ENCODE results near the gene PRIM2. TPM values are rescaled to one million over a fixed set of nuclear protein-coding genes. Genes with fewer than 3 reads are reported as not detected.
"Not testable (repeated sequence)": the region's sequence is repeated elsewhere in the genome, so short reads cannot be mapped to it uniquely, and the experiment has no call there.

The PRIM2 gene
- total and polyA plus RNA-seq, 2 donors (not counting 1 experiment from before 2014, with no cell fraction given), result 28.0 to 59.9 TPM

DNA sequence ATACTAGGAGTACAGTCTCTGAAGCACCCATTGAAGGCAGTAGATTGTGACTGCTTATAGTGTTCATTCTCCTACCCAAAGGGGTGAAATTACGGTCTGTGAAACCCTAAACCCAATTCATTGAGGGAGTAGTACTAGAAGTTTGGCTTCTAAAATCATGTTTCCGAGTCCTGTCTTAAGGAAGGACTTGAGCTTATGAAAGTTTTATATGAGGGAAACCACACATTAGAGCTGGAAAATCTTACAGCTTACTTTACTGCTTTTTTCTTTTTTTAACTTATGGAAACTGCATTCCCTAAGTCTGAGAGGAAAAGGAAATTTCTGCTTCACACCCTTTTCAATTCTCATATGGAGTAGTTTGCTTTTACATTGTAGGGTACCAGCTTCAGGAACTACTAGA is 38.4 kb upstream of the PRIM2 start:
- Histone ChIP-seq H3K4me2 (ENCODE audit: extremely low read depth, insufficient read depth, low read length) (no peak overlapping the region), H2AFZ (ENCODE audit: low read length) (no peak overlapping the region), H3K27ac (ENCODE audit: insufficient read depth, low read length) (no peak overlapping the region), H3K9ac (ENCODE audit: insufficient read depth, low read length) (no peak overlapping the region), H3K36me3 (ENCODE audit: control insufficient read depth, insufficient read depth, low read length) (no peaks in the 10 kb centered on the region), H3K4me3 (replicated peaks in 1 of 4; ENCODE audit: control extremely low read depth in 1 of 4, insufficient read depth in 1 of 4, low read depth in 3 of 4, low read length in 4 of 4) (no peak overlapping the region), H3K9me3 (ENCODE audit: control insufficient read depth, insufficient read depth, low read depth, low read length) (no peaks in the 10 kb centered on the region), H4K20me1 (ENCODE audit: control insufficient read depth, extremely low read depth, insufficient read depth, low read length) (no peaks in the 10 kb centered on the region), H3K4me1 (ENCODE audit: control insufficient read depth, extremely low read depth, insufficient read depth, low read length) (no peaks in the 10 kb centered on the region), H3K79me2 (ENCODE audit: control insufficient read depth, insufficient read depth, low read length) (no peaks in the 10 kb centered on the region), H3K27me3 (ENCODE audit: control insufficient read depth, insufficient read depth, low read length) (no peaks in the 10 kb centered on the region)
- no peak for DNase-seq (ENCODE audit: low read depth in 2 of 2)
- TF ChIP-seq EZH2 (IDR thresholded peaks at IDR 0.05; ENCODE audit: low read length, missing control alignments), result no peak
- TF ChIP-seq CTCF (conservative IDR thresholded peaks at IDR 0.05 in 1 of 2, IDR thresholded peaks at IDR 0.05 in 1 of 2; ENCODE audit: low read depth in 1 of 2, low read length in 2 of 2), result no peak

GRCh38 chr6:57283106-57283505 is 34.3 kb upstream of the PRIM2 start:
- Histone ChIP-seq H3K79me2 (ENCODE audit: control insufficient read depth, insufficient read depth, low read length) (no peaks in the 10 kb centered on the region), H3K9ac (ENCODE audit: insufficient read depth, low read length) (no peak overlapping the region), H3K36me3 (ENCODE audit: control insufficient read depth, insufficient read depth, low read length) (no peaks in the 10 kb centered on the region), H4K20me1 (ENCODE audit: control insufficient read depth, extremely low read depth, insufficient read depth, low read length) (no peaks in the 10 kb centered on the region), H2AFZ (ENCODE audit: low read length) (no peak overlapping the region), H3K27ac (ENCODE audit: insufficient read depth, low read length) (no peak overlapping the region), H3K4me3 (replicated peaks in 1 of 4; ENCODE audit: control extremely low read depth in 1 of 4, insufficient read depth in 1 of 4, low read depth in 3 of 4, low read length in 4 of 4) (no peak overlapping the region), H3K4me2 (ENCODE audit: extremely low read depth, insufficient read depth, low read length) (no peak overlapping the region), H3K4me1 (ENCODE audit: control insufficient read depth, extremely low read depth, insufficient read depth, low read length) (no peaks in the 10 kb centered on the region), H3K9me3 (ENCODE audit: control insufficient read depth, insufficient read depth, low read depth, low read length) (no peaks in the 10 kb centered on the region), H3K27me3 (ENCODE audit: control insufficient read depth, insufficient read depth, low read length) (no peaks in the 10 kb centered on the region)
- TF ChIP-seq CTCF (conservative IDR thresholded peaks at IDR 0.05 in 1 of 2, IDR thresholded peaks at IDR 0.05 in 1 of 2; ENCODE audit: low read depth in 1 of 2, low read length in 2 of 2) (no peak), EZH2 (IDR thresholded peaks at IDR 0.05; ENCODE audit: low read length, missing control alignments) (no peak)
- no peak for DNase-seq (ENCODE audit: low read depth in 2 of 2)

DNA sequence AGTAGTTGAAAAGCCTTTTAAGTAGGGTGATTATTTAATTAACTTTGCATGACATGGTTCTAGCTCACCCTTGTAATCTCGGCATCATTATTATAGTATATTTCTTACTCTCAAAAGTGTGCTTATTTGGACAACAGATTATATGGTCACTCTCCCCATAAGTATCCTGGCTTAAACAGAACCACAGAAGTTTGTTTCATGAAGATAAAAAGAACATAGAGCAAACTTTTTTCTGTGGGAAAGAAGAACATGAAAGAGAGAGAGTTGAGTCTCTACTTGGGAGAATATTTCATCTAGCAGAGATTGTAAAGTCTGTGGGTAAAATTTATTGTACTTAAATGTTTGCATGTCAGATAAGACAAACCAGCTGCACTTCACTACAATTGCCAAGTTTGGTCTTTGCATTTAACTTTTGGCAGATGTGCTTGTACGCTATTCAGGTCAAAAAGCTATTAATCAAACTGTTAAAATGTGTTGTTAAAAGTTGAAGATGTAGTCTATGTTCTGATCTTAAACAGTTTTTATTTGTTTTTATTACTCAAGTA is 33.4 kb upstream of the PRIM2 start:
- TF ChIP-seq CTCF (conservative IDR thresholded peaks at IDR 0.05 in 1 of 2, IDR thresholded peaks at IDR 0.05 in 1 of 2; ENCODE audit: low read depth in 1 of 2, low read length in 2 of 2) (no peak), EZH2 (IDR thresholded peaks at IDR 0.05; ENCODE audit: low read length, missing control alignments) (no peak)
- no peaks in the 10 kb centered on the region for H3K79me2 ChIP-seq (ENCODE audit: control insufficient read depth, insufficient read depth, low read length)
- no peak overlapping the region for H3K27ac ChIP-seq (ENCODE audit: insufficient read depth, low read length)
- no peak overlapping the region for H3K9ac ChIP-seq (ENCODE audit: insufficient read depth, low read length)
- no peaks in the 10 kb centered on the region for H4K20me1 ChIP-seq (ENCODE audit: control insufficient read depth, extremely low read depth, insufficient read depth, low read length)
- H3K27me3 ChIP-seq (ENCODE audit: control insufficient read depth, insufficient read depth, low read length), result no peaks in the 10 kb centered on the region
- no peak overlapping the region for H3K4me2 ChIP-seq (ENCODE audit: extremely low read depth, insufficient read depth, low read length)
- no peaks in the 10 kb centered on the region for H3K9me3 ChIP-seq (ENCODE audit: control insufficient read depth, insufficient read depth, low read depth, low read length)
- peak; percentile 61 to 82 for DNase-seq (ENCODE audit: low read depth in 2 of 2)
- no peak overlapping the region for H2AFZ ChIP-seq (ENCODE audit: low read length)
- H3K36me3 ChIP-seq (ENCODE audit: control insufficient read depth, insufficient read depth, low read length), result no peaks in the 10 kb centered on the region
- no peaks in the 10 kb centered on the region for H3K4me1 ChIP-seq (ENCODE audit: control insufficient read depth, extremely low read depth, insufficient read depth, low read length)
- no peak overlapping the region for H3K4me3 ChIP-seq (replicated peaks in 1 of 4; ENCODE audit: control extremely low read depth in 1 of 4, insufficient read depth in 1 of 4, low read depth in 3 of 4, low read length in 4 of 4)

DNA sequence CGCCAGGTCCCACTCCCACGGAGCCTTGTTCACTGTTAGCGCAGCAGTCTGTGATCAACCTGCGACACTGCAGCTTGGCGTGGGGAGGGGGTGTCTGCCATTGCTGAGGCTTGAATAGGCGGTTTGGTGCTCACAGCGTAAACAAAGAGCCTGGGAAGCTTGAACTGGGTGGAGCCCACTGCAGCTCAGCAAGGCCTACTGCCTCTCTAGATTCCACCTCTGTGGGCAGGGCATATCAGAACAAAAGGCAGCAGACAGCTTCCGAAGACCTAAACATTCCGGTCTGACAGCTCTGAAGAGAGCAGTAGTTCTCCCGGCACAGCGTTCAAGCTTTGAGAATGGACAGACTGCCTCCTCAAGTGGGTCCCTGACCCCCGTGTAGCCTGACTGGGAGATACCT is 29.3 kb upstream of the PRIM2 start:
- not testable (repeated sequence) for H2AFZ ChIP-seq (ENCODE audit: low read length); H4K20me1 ChIP-seq (ENCODE audit: control insufficient read depth, extremely low read depth, insufficient read depth, low read length); DNase-seq (ENCODE audit: low read depth in 2 of 2); H3K9ac ChIP-seq (ENCODE audit: insufficient read depth, low read length); H3K27me3 ChIP-seq (ENCODE audit: control insufficient read depth, insufficient read depth, low read length); H3K9me3 ChIP-seq (ENCODE audit: control insufficient read depth, insufficient read depth, low read depth, low read length); H3K4me3 ChIP-seq (replicated peaks in 1 of 4; ENCODE audit: control extremely low read depth in 1 of 4, insufficient read depth in 1 of 4, low read depth in 3 of 4, low read length in 4 of 4); H3K79me2 ChIP-seq (ENCODE audit: control insufficient read depth, insufficient read depth, low read length); H3K36me3 ChIP-seq (ENCODE audit: control insufficient read depth, insufficient read depth, low read length); H3K4me2 ChIP-seq (ENCODE audit: extremely low read depth, insufficient read depth, low read length); H3K4me1 ChIP-seq (ENCODE audit: control insufficient read depth, extremely low read depth, insufficient read depth, low read length); H3K27ac ChIP-seq (ENCODE audit: insufficient read depth, low read length)

DNA sequence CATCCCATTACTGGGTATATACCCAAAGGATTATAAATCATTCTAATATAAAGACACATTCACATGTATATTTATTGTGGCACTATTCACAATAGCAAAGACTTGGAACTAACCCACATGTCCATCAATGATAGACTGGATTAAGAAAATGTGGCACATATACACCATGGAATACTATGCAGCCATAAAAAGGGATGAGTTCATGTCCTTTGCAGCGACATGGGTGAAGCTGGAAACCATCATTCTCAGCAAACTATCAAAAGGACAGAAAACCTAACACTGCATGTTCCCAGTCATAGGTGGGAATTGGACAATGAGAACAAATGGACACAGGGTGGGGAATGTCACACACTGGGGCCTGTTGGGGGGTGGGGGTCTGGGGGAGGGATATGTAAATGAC is 24.0 kb upstream of the PRIM2 start:
- H3K4me3 ChIP-seq (replicated peaks in 1 of 4; ENCODE audit: control extremely low read depth in 1 of 4, insufficient read depth in 1 of 4, low read depth in 3 of 4, low read length in 4 of 4); H3K9ac ChIP-seq (ENCODE audit: insufficient read depth, low read length); H3K27me3 ChIP-seq (ENCODE audit: control insufficient read depth, insufficient read depth, low read length); H3K36me3 ChIP-seq (ENCODE audit: control insufficient read depth, insufficient read depth, low read length); H3K4me2 ChIP-seq (ENCODE audit: extremely low read depth, insufficient read depth, low read length); H3K79me2 ChIP-seq (ENCODE audit: control insufficient read depth, insufficient read depth, low read length); DNase-seq (ENCODE audit: low read depth in 2 of 2); H3K9me3 ChIP-seq (ENCODE audit: control insufficient read depth, insufficient read depth, low read depth, low read length); H3K4me1 ChIP-seq (ENCODE audit: control insufficient read depth, extremely low read depth, insufficient read depth, low read length); H3K27ac ChIP-seq (ENCODE audit: insufficient read depth, low read length); H4K20me1 ChIP-seq (ENCODE audit: control insufficient read depth, extremely low read depth, insufficient read depth, low read length); H2AFZ ChIP-seq (ENCODE audit: low read length): not testable (repeated sequence)

Data from fibroblast of lung (primary cell).